Measurements from ENCODE around the gene PSMD1.
A peak's percentile ranks its signal among the peaks of the same experiment; 100 is the strongest.

Gene PSMD1

DNA sequence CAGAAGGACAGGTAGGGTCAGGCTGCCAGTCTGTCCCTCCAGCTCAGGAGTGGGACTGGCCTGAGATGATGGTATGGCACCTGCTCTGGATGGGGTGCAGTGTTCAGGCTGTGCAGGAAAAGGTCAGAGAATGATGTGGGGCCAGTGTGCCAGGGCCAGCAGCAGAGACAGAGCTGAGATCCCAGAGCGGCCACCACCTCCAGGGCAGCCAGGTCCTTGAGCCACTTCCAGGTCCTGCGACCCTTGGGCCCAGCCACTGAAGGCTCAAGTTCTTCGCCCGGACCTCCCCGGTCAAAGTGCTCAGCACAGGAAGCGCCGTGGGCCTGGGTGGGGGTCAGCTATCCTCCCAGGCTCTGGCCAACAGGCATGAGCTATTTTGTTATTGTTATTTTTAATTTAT lies 129.7 kb downstream of the PSMD1 start:
- peaks cover 0 to 5% of the 10 kb centered on the region in 2 experiments for H3K4me1 ChIP-seq (ENCODE audit: control insufficient read depth in 1 of 2, insufficient read depth in 2 of 2, low read length in 2 of 2)
- H4K91ac ChIP-seq (ENCODE audit: low read depth, low read length), result no peak overlapping the region
- H3K23ac ChIP-seq (ENCODE audit: low read length), result no peak overlapping the region
- H4K12ac ChIP-seq (ENCODE audit: low read depth, low read length), result no peak overlapping the region
- no peak overlapping the region for H4K8ac ChIP-seq (ENCODE audit: low read depth, low read length)
- no peak overlapping the region for H3K14ac ChIP-seq (ENCODE audit: low read length)
- DNase-seq, result no peak
- H3K4ac ChIP-seq (ENCODE audit: low read depth, low read length), result no peak overlapping the region
- H3K79me2 ChIP-seq (ENCODE audit: control insufficient read depth, insufficient read depth, low read length, poor library complexity), result no peaks in the 10 kb centered on the region
- no peak overlapping the region for H3K27ac ChIP-seq (ENCODE audit: low read depth, low read length)
- H2BK120ac ChIP-seq (ENCODE audit: insufficient read depth, low read length, poor library complexity), result no peak overlapping the region
- H3K9me3 ChIP-seq (ENCODE audit: insufficient read depth, low read depth, low read length), result no peaks in the 10 kb centered on the region
- no peaks in the 10 kb centered on the region for H3K36me3 ChIP-seq (ENCODE audit: control insufficient read depth in 1 of 2, insufficient read depth in 2 of 2, low read length in 2 of 2)
- no CpG with 5 or more reads among the region's 7 CpGs for WGBS (ENCODE audit: extremely low coverage, insufficient coverage, insufficient read length)
- no peak overlapping the region for H2AFZ ChIP-seq (ENCODE audit: insufficient read depth, low read length, poor library complexity)
- H3K27me3 ChIP-seq (ENCODE audit: insufficient read depth, low read length), result no peaks in the 10 kb centered on the region
- no peak overlapping the region for H3K9ac ChIP-seq (ENCODE audit: low read length)
- H2BK12ac ChIP-seq (ENCODE audit: low read length), result no peak overlapping the region
- no peak overlapping the region for H2AK5ac ChIP-seq (ENCODE audit: low read length)
- no peak overlapping the region for H2BK5ac ChIP-seq (ENCODE audit: low read depth, low read length, poor library complexity)
- H3K4me2 ChIP-seq (ENCODE audit: low read length), result no peak overlapping the region
- no peak overlapping the region for H3K4me3 ChIP-seq (ENCODE audit: low read depth, low read length)
- H3K18ac ChIP-seq (ENCODE audit: low read length), result no peak overlapping the region
- peaks cover 11% of the 10 kb centered on the region for H3K79me1 ChIP-seq (ENCODE audit: low read length)

DNA sequence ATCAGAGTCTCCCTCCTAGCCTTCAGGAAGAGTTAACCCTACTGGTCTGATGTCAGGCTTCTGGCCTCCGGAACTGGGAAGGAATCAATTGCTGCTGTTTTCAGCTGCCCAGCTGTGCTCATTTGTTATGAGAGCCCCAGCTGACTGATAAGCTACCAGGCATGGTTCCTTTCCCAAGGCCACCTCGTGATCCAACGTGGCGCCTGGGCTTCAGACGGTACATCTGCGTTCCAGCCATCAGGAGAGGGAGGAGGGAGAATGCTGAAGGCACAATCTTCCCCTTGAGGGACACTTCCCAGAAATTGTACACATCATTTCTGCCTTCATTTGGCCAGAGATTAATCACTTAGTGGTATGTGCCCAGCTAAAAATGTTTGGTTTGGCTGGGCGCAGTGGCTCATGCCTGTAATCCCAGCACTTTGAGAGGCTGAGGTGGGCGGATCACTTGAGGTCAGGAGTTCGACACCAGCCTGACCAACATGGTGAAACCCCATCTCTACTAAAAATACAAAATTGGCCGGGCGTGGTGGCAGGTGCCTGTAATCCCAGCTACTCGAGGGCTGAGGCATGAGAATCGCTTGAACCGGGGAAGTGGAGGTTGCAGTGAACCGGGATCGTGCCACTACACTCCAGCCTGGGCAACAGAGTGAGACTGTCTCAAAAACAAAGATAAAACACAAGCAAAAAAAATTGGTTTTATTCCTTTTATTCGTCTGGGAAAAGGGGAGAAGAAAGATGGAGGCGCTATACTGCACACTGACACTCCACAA lies 131.3 kb downstream of the PSMD1 start:
- no peak overlapping the region for H3K9ac ChIP-seq (ENCODE audit: low read length)
- H3K14ac ChIP-seq (ENCODE audit: low read length), result no peak overlapping the region
- no peaks in the 10 kb centered on the region for H3K79me2 ChIP-seq (ENCODE audit: control insufficient read depth, insufficient read depth, low read length, poor library complexity)
- WGBS (ENCODE audit: extremely low coverage, insufficient coverage, insufficient read length), result no CpG with 5 or more reads among the region's 18 CpGs
- peaks cover 11% of the 10 kb centered on the region for H3K79me1 ChIP-seq (ENCODE audit: low read length)
- H4K91ac ChIP-seq (ENCODE audit: low read depth, low read length), result no peak overlapping the region
- H3K36me3 ChIP-seq (ENCODE audit: control insufficient read depth in 1 of 2, insufficient read depth in 2 of 2, low read length in 2 of 2), result no peaks in the 10 kb centered on the region
- no peak overlapping the region for H3K4me3 ChIP-seq (ENCODE audit: low read depth, low read length)
- no peak overlapping the region for H4K12ac ChIP-seq (ENCODE audit: low read depth, low read length)
- H3K27me3 ChIP-seq (ENCODE audit: insufficient read depth, low read length), result no peaks in the 10 kb centered on the region
- H4K8ac ChIP-seq (ENCODE audit: low read depth, low read length), result no peak overlapping the region
- no peaks in the 10 kb centered on the region for H3K9me3 ChIP-seq (ENCODE audit: insufficient read depth, low read depth, low read length)
- peak in 1 of 2 donors; percentile 24 for DNase-seq
- peaks cover 0 to 5% of the 10 kb centered on the region in 2 experiments for H3K4me1 ChIP-seq (ENCODE audit: control insufficient read depth in 1 of 2, insufficient read depth in 2 of 2, low read length in 2 of 2)
- no peak overlapping the region for H3K4ac ChIP-seq (ENCODE audit: low read depth, low read length)
- H3K4me2 ChIP-seq (ENCODE audit: low read length), result no peak overlapping the region
- no peak overlapping the region for H3K27ac ChIP-seq (ENCODE audit: low read depth, low read length)
- H2BK12ac ChIP-seq (ENCODE audit: low read length), result no peak overlapping the region
- H3K23ac ChIP-seq (ENCODE audit: low read length), result no peak overlapping the region
- H3K18ac ChIP-seq (ENCODE audit: low read length), result no peak overlapping the region
- no peak overlapping the region for H2AK5ac ChIP-seq (ENCODE audit: low read length)
- no peak overlapping the region for H2AFZ ChIP-seq (ENCODE audit: insufficient read depth, low read length, poor library complexity)
- no peak overlapping the region for H2BK120ac ChIP-seq (ENCODE audit: insufficient read depth, low read length, poor library complexity)
- H2BK5ac ChIP-seq (ENCODE audit: low read depth, low read length, poor library complexity), result no peak overlapping the region

DNA sequence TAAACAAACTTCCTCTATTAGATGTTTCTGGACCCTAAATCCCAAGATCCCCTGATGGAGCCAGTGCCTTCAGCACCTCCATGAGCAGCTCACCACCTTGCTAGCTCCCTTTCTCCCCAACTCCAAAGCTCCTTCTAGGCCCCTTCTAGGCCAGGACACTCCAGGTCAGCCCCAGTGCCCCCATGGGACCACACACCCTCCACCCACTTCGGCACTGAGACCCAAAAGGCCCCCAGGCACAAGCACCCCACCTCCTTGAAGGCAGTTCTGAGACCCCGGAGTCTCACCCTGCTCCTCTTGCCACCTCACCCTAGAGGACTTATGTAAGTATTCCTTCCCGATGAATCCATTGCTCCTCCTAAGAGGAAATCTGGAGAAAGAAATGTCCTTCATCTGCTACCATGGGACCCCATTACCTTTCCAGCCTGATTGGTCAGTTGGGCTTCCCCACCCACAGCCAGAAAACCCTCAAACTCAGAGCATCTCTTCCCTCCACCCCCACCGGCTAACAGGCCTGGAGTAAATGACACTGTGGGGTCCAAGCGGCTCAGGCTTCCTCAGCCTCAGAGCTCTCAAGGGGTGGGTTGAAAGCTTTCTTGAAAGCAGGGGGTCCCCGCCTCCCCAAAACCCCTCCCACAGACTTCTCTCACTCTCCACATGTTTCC lies 132.0 kb downstream of the PSMD1 start:
- no peak overlapping the region for H3K18ac ChIP-seq (ENCODE audit: low read length)
- H3K23ac ChIP-seq (ENCODE audit: low read length), result no peak overlapping the region
- no CpG with 5 or more reads among the region's 6 CpGs for WGBS (ENCODE audit: extremely low coverage, insufficient coverage, insufficient read length)
- no peak overlapping the region for H2AFZ ChIP-seq (ENCODE audit: insufficient read depth, low read length, poor library complexity)
- no peak overlapping the region for H3K14ac ChIP-seq (ENCODE audit: low read length)
- peaks cover 0 to 5% of the 10 kb centered on the region in 2 experiments for H3K4me1 ChIP-seq (ENCODE audit: control insufficient read depth in 1 of 2, insufficient read depth in 2 of 2, low read length in 2 of 2)
- no peak overlapping the region for H3K4me3 ChIP-seq (ENCODE audit: low read depth, low read length)
- H4K8ac ChIP-seq (ENCODE audit: low read depth, low read length), result no peak overlapping the region
- H4K12ac ChIP-seq (ENCODE audit: low read depth, low read length), result no peak overlapping the region
- H2BK5ac ChIP-seq (ENCODE audit: low read depth, low read length, poor library complexity), result no peak overlapping the region
- H2BK12ac ChIP-seq (ENCODE audit: low read length), result no peak overlapping the region
- no peak overlapping the region for H3K9ac ChIP-seq (ENCODE audit: low read length)
- H3K79me2 ChIP-seq (ENCODE audit: control insufficient read depth, insufficient read depth, low read length, poor library complexity), result no peaks in the 10 kb centered on the region
- no peak overlapping the region for H2AK5ac ChIP-seq (ENCODE audit: low read length)
- no peak overlapping the region for H3K27ac ChIP-seq (ENCODE audit: low read depth, low read length)
- H4K91ac ChIP-seq (ENCODE audit: low read depth, low read length), result no peak overlapping the region
- H3K9me3 ChIP-seq (ENCODE audit: insufficient read depth, low read depth, low read length), result no peaks in the 10 kb centered on the region
- peaks cover 11% of the 10 kb centered on the region for H3K79me1 ChIP-seq (ENCODE audit: low read length)
- no peak for DNase-seq
- H2BK120ac ChIP-seq (ENCODE audit: insufficient read depth, low read length, poor library complexity), result no peak overlapping the region
- no peak overlapping the region for H3K4ac ChIP-seq (ENCODE audit: low read depth, low read length)
- H3K36me3 ChIP-seq (ENCODE audit: control insufficient read depth in 1 of 2, insufficient read depth in 2 of 2, low read length in 2 of 2), result no peaks in the 10 kb centered on the region
- no peaks in the 10 kb centered on the region for H3K27me3 ChIP-seq (ENCODE audit: insufficient read depth, low read length)
- H3K4me2 ChIP-seq (ENCODE audit: low read length), result no peak overlapping the region

DNA sequence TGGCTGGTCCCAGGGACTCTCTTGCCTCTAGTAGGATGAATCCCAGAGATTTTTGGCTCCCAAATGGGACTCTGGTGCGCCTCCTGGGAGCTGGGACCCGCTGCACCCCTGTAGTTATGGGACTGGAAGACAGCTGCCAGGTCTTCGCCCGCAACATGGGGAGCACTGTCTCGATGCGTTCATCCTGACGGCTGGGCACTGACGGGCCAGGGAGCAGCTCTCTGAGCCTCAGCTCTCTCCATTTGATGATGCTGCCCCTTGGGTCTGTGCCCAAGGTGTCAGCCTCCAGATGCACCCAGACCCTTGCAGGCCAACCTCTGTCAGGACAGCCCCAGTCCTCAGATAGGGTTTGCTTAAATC lies 132.5 kb downstream of the PSMD1 start:
- no CpG with 5 or more reads among the region's 8 CpGs for WGBS (ENCODE audit: extremely low coverage, insufficient coverage, insufficient read length)
- no peak for DNase-seq
- Histone ChIP-seq H2BK12ac (ENCODE audit: low read length) (no peak overlapping the region), H4K12ac (ENCODE audit: low read depth, low read length) (no peak overlapping the region), H2BK5ac (ENCODE audit: low read depth, low read length, poor library complexity) (no peak overlapping the region), H3K4me1 (ENCODE audit: control insufficient read depth in 1 of 2, insufficient read depth in 2 of 2, low read length in 2 of 2) (peaks cover 0 to 5% of the 10 kb centered on the region in 2 experiments), H3K27me3 (ENCODE audit: insufficient read depth, low read length) (no peaks in the 10 kb centered on the region), H3K9me3 (ENCODE audit: insufficient read depth, low read depth, low read length) (no peaks in the 10 kb centered on the region), H4K91ac (ENCODE audit: low read depth, low read length) (no peak overlapping the region), H3K9ac (ENCODE audit: low read length) (no peak overlapping the region), H2AFZ (ENCODE audit: insufficient read depth, low read length, poor library complexity) (no peak overlapping the region), H3K23ac (ENCODE audit: low read length) (no peak overlapping the region), H4K8ac (ENCODE audit: low read depth, low read length) (no peak overlapping the region), H2AK5ac (ENCODE audit: low read length) (peak overlapping the region; percentile 54), H3K79me2 (ENCODE audit: control insufficient read depth, insufficient read depth, low read length, poor library complexity) (no peaks in the 10 kb centered on the region), H3K79me1 (ENCODE audit: low read length) (peaks cover 11% of the 10 kb centered on the region), H3K36me3 (ENCODE audit: control insufficient read depth in 1 of 2, insufficient read depth in 2 of 2, low read length in 2 of 2) (no peaks in the 10 kb centered on the region), H3K14ac (ENCODE audit: low read length) (no peak overlapping the region), H3K18ac (ENCODE audit: low read length) (no peak overlapping the region), H3K4me2 (ENCODE audit: low read length) (no peak overlapping the region), H2BK120ac (ENCODE audit: insufficient read depth, low read length, poor library complexity) (no peak overlapping the region), H3K4me3 (ENCODE audit: low read depth, low read length) (no peak overlapping the region), H3K27ac (ENCODE audit: low read depth, low read length) (no peak overlapping the region), H3K4ac (ENCODE audit: low read depth, low read length) (no peak overlapping the region)

Data from trophoblast cell (in vitro differentiated cells and primary cell).